Stimulated activated CD8-positive, alpha-beta memory T cell treated with anti-CD3 and anti-CD28 coated beads, Interleukin-15, amount 100 ng/mL, for 1 hour (primary cell): Measurements from ENCODE around the gene UNC13C.

Source experiments
- DNase-seq: peaks from one replicate; pipeline ENCODE4 v3.0.0-alpha.2; 2020; ENCODE audit warnings: low read depth

Gene UNC13C

GRCh38 chr15:54567408-54568035 is 589.3 kb downstream of the UNC13C start:
- no peak for DNase-seq

GRCh38 chr15:54568381-54568780 is 590.1 kb downstream of the UNC13C start:
- DNase-seq = no peak

- DNase-seq = no peak
Measured at GRCh38 chr15:54571576-54571975, 593.3 kb downstream of the UNC13C start.

GRCh38 chr15:54575586-54575985 is 597.3 kb downstream of the UNC13C start:
- no peak for DNase-seq

GRCh38 chr15:54576298-54576935 is 598.2 kb downstream of the UNC13C start:
- DNase-seq = no peak

GRCh38 chr15:54577476-54578250 is 599.4 kb downstream of the UNC13C start:
- DNase-seq = no peak

GRCh38 chr15:54579855-54580254 is 601.6 kb downstream of the UNC13C start:
- no peak for DNase-seq

- no peak for DNase-seq
Measured at GRCh38 chr15:54580643-54581042, 602.4 kb downstream of the UNC13C start.

- DNase-seq = no peak
Measured at GRCh38 chr15:54582863-54583643, 604.8 kb downstream of the UNC13C start.

GRCh38 chr15:54585063-54585462 is 606.8 kb downstream of the UNC13C start:
- no peak for DNase-seq

- DNase-seq = no peak
Measured at GRCh38 chr15:54594115-54594514, 615.9 kb downstream of the UNC13C start.

- DNase-seq = no peak
Measured at GRCh38 chr15:54599386-54599785, 621.1 kb downstream of the UNC13C start.

GRCh38 chr15:54605043-54605442 is 626.8 kb downstream of the UNC13C start:
- DNase-seq = no peak

GRCh38 chr15:54605556-54605955 is 627.3 kb downstream of the UNC13C start:
- no peak for DNase-seq

GRCh38 chr15:54608876-54609835 is 630.9 kb downstream of the UNC13C start:
- no peak for DNase-seq

GRCh38 chr15:54618120-54618519 is 639.9 kb downstream of the UNC13C start:
- no peak for DNase-seq

GRCh38 chr15:54619180-54619579 is 640.9 kb downstream of the UNC13C start:
- DNase-seq = no peak

- no peak for DNase-seq
Measured at GRCh38 chr15:54620916-54621315, 642.7 kb downstream of the UNC13C start.

- DNase-seq = no peak
Measured at GRCh38 chr15:54636147-54636546, 657.9 kb downstream of the UNC13C start.

- DNase-seq = no peak
Measured at GRCh38 chr15:54638666-54639065, 660.4 kb downstream of the UNC13C start.

- no peak for DNase-seq
Measured at GRCh38 chr15:54640873-54641272, 662.6 kb downstream of the UNC13C start.
